ENCODE results near the gene TMEM144.
"Not testable (repeated sequence)": the region's sequence is repeated elsewhere in the genome, so short reads cannot be mapped to it uniquely, and the experiment has no call there.

TMEM144 gene

DNA sequence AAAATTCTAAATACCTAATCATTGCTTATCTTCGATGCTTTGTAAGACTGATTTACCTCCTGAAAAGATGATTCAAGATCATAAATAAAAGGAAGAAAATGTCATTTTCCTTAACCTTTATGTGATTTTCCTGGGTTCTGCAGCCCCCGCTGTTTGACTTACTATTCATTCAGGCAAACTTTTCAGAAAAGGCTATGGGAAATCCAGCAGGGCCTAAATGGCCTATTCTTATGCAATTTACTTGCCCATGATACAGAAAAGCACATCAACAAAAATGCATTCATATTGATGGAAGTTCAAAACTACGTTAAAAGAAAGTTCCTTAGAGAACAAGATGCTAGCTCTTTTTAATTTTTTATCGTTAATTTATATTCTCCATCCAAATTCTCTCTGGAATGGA, 51.2 kb downstream of the TMEM144 start:
- Histone ChIP-seq H3K4me1 (ENCODE audit: control insufficient read depth, insufficient read depth, low read length, unreplicated experiment) (peaks cover 10% of the 10 kb centered on the region), H3K36me3 (ENCODE audit: insufficient read depth, low read length) (no peaks in the 10 kb centered on the region), H2AFZ (ENCODE audit: low read length, unreplicated experiment) (no peak overlapping the region), H3K4me3 (ENCODE audit: low read depth, low read length) (no peak overlapping the region), H3K27ac (ENCODE audit: low read depth, low read length) (no peak overlapping the region), H3K27me3 (ENCODE audit: insufficient read depth, low read length) (no peaks in the 10 kb centered on the region), H3K79me2 (ENCODE audit: control insufficient read depth, insufficient read depth, low read length, unreplicated experiment) (no peaks in the 10 kb centered on the region)

- Histone ChIP-seq H3K27me3 (ENCODE audit: insufficient read depth, low read length) (no peaks in the 10 kb centered on the region), H3K36me3 (ENCODE audit: insufficient read depth, low read length) (no peaks in the 10 kb centered on the region), H3K79me2 (ENCODE audit: control insufficient read depth, insufficient read depth, low read length, unreplicated experiment) (no peaks in the 10 kb centered on the region), H3K27ac (ENCODE audit: low read depth, low read length) (no peak overlapping the region), H2AFZ (ENCODE audit: low read length, unreplicated experiment) (no peak overlapping the region), H3K4me3 (ENCODE audit: low read depth, low read length) (no peak overlapping the region), H3K4me1 (ENCODE audit: control insufficient read depth, insufficient read depth, low read length, unreplicated experiment) (no peaks in the 10 kb centered on the region)
These were observed 58.3 kb downstream of the TMEM144 start for GRCh38 chr4:158268553-158268952.

DNA sequence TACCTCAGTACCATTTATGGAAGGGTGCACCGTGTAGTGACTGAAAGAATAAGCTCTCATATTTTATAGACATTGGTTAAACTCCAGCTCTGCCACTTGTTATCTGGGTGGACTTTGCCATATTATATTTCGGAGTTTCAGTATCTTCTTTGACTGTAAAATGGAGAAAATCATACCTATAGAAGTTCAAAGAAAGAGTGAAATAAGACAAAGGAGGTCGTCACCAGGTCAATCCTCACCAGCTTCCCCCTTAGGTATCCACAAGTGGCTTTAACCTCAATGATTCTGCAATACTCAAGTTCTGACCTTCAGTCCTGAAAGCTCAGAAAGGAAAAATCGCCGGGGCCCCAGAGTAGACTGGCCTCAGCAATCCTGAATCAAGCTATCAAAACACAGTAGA, 64.3 kb downstream of the TMEM144 start:
- no peaks in the 10 kb centered on the region for H3K79me2 ChIP-seq (ENCODE audit: control insufficient read depth, insufficient read depth, low read length, unreplicated experiment)

GRCh38 chr4:158277558-158277957, 67.3 kb downstream of the TMEM144 start:
- no peak overlapping the region for H3K4me3 ChIP-seq (ENCODE audit: low read depth, low read length)
- H3K4me1 ChIP-seq (ENCODE audit: control insufficient read depth, insufficient read depth, low read length, unreplicated experiment) = no peaks in the 10 kb centered on the region
- H3K27ac ChIP-seq (ENCODE audit: low read depth, low read length) = no peak overlapping the region
- no peak overlapping the region for H2AFZ ChIP-seq (ENCODE audit: low read length, unreplicated experiment)
- no peaks in the 10 kb centered on the region for H3K27me3 ChIP-seq (ENCODE audit: insufficient read depth, low read length)
- H3K79me2 ChIP-seq (ENCODE audit: control insufficient read depth, insufficient read depth, low read length, unreplicated experiment) = no peaks in the 10 kb centered on the region
- H3K36me3 ChIP-seq (ENCODE audit: insufficient read depth, low read length) = no peaks in the 10 kb centered on the region

More for the DNA sequence above, 64.3 kb downstream of the TMEM144 start:
- Histone ChIP-seq H3K4me3 (ENCODE audit: low read depth, low read length) (no peak overlapping the region), H3K27ac (ENCODE audit: low read depth, low read length) (no peak overlapping the region), H3K4me1 (ENCODE audit: control insufficient read depth, insufficient read depth, low read length, unreplicated experiment) (no peaks in the 10 kb centered on the region), H2AFZ (ENCODE audit: low read length, unreplicated experiment) (no peak overlapping the region), H3K27me3 (ENCODE audit: insufficient read depth, low read length) (no peaks in the 10 kb centered on the region), H3K36me3 (ENCODE audit: insufficient read depth, low read length) (no peaks in the 10 kb centered on the region)

- H3K79me2 ChIP-seq (ENCODE audit: control insufficient read depth, insufficient read depth, low read length, unreplicated experiment); H3K4me3 ChIP-seq (ENCODE audit: low read depth, low read length); H3K36me3 ChIP-seq (ENCODE audit: insufficient read depth, low read length); H2AFZ ChIP-seq (ENCODE audit: low read length, unreplicated experiment); H3K27me3 ChIP-seq (ENCODE audit: insufficient read depth, low read length); H3K4me1 ChIP-seq (ENCODE audit: control insufficient read depth, insufficient read depth, low read length, unreplicated experiment); H3K27ac ChIP-seq (ENCODE audit: low read depth, low read length): not testable (repeated sequence)
These were observed 68.8 kb downstream of the TMEM144 start for GRCh38 chr4:158279052-158279451.

DNA sequence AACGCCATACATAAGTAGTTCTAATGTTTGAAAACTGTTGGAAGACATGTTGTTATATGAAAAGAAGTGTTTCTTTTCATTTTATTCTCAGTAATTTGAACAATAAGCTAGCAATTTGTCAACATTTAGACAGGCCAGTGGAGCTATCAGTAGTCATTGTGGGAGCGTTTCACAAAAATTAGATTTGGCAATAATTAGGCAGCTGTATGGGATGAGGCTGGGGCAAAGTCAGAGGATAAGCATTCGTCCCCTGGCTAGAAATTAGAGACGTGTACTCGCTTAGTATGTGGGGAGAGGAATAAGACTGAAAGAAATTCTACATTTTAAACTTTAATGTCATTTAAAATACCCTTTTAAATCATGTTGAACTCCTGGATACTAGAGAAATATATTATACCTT, 70.6 kb downstream of the TMEM144 start:
- no peak overlapping the region for H3K27ac ChIP-seq (ENCODE audit: low read depth, low read length)
- H3K27me3 ChIP-seq (ENCODE audit: insufficient read depth, low read length) = no peaks in the 10 kb centered on the region
- no peak overlapping the region for H2AFZ ChIP-seq (ENCODE audit: low read length, unreplicated experiment)
- H3K4me3 ChIP-seq (ENCODE audit: low read depth, low read length) = no peak overlapping the region
- no peaks in the 10 kb centered on the region for H3K79me2 ChIP-seq (ENCODE audit: control insufficient read depth, insufficient read depth, low read length, unreplicated experiment)
- no peaks in the 10 kb centered on the region for H3K36me3 ChIP-seq (ENCODE audit: insufficient read depth, low read length)
- no peaks in the 10 kb centered on the region for H3K4me1 ChIP-seq (ENCODE audit: control insufficient read depth, insufficient read depth, low read length, unreplicated experiment)

DNA sequence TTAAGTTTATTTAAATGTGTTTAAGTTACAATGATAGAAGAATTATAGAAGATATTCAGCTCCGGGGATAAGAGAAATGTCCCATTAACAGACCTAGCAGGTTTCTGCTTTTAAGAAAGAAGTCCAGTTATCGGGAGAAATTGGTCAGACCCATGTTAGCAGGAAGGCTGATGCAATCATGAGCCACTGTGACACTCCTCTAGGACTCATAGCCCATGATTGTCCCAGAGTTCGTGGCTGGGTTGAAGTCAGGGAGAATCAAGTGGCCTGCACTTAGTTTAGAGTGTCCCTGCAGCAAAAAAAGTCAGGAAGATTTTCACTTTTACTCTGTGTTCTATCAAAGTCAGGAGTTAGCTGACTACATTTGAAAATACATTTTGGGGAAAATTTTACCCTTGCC, 72.0 kb downstream of the TMEM144 start:
- H3K27ac ChIP-seq (ENCODE audit: low read depth, low read length) = no peak overlapping the region
- H3K79me2 ChIP-seq (ENCODE audit: control insufficient read depth, insufficient read depth, low read length, unreplicated experiment) = no peaks in the 10 kb centered on the region
- H3K4me3 ChIP-seq (ENCODE audit: low read depth, low read length) = no peak overlapping the region
- H3K36me3 ChIP-seq (ENCODE audit: insufficient read depth, low read length) = no peaks in the 10 kb centered on the region
- no peaks in the 10 kb centered on the region for H3K27me3 ChIP-seq (ENCODE audit: insufficient read depth, low read length)
- peak overlapping the region; percentile 78 for H2AFZ ChIP-seq (ENCODE audit: low read length, unreplicated experiment)
- H3K4me1 ChIP-seq (ENCODE audit: control insufficient read depth, insufficient read depth, low read length, unreplicated experiment) = no peaks in the 10 kb centered on the region

DNA sequence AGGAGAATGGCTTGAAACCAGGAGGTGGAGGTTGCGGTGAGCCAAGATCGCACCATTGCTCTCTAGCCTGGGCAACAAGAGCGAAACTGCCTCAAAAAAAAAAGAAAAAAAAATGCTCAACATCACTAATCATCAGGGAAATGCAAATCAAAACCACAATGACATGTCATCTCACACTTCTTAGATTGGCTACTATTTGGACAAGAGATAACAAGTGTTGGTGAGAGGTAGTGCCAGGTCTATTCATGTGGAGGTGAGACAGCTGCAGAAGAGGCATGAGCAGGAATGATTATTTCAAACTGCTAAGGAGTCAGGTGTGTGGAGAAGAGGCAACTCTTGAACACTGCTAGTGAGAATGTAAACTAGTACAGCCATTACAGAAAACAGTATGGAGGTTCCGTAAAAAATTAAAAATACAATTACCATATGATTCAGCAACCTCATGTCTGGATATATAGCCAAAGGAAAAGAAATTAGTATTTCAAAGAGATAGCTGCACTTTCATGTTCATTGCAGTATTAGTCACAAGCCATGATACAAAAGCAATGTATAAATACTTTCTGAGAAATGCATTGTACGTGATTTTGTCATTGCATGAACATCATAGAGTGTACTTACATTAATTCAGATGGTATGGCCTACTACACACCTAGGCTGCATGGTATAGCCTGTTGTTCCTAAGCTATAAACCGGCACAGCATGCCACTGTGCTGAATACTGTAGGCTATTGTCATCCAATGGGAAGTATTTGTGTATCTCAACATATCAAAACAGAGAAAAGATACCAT, 75.3 kb downstream of the TMEM144 start:
- Histone ChIP-seq H2AFZ (ENCODE audit: low read length, unreplicated experiment) (no peak overlapping the region), H3K4me3 (ENCODE audit: low read depth, low read length) (no peak overlapping the region), H3K4me1 (ENCODE audit: control insufficient read depth, insufficient read depth, low read length, unreplicated experiment) (no peaks in the 10 kb centered on the region), H3K27me3 (ENCODE audit: insufficient read depth, low read length) (no peaks in the 10 kb centered on the region), H3K36me3 (ENCODE audit: insufficient read depth, low read length) (no peaks in the 10 kb centered on the region), H3K27ac (ENCODE audit: low read depth, low read length) (no peak overlapping the region), H3K79me2 (ENCODE audit: control insufficient read depth, insufficient read depth, low read length, unreplicated experiment) (no peaks in the 10 kb centered on the region)

GRCh38 chr4:158290912-158291311, 80.6 kb downstream of the TMEM144 start:
- no peaks in the 10 kb centered on the region for H3K36me3 ChIP-seq (ENCODE audit: insufficient read depth, low read length)
- no peaks in the 10 kb centered on the region for H3K4me1 ChIP-seq (ENCODE audit: control insufficient read depth, insufficient read depth, low read length, unreplicated experiment)
- no peaks in the 10 kb centered on the region for H3K79me2 ChIP-seq (ENCODE audit: control insufficient read depth, insufficient read depth, low read length, unreplicated experiment)
- H3K27ac ChIP-seq (ENCODE audit: low read depth, low read length) = no peak overlapping the region
- H3K27me3 ChIP-seq (ENCODE audit: insufficient read depth, low read length) = no peaks in the 10 kb centered on the region
- H3K4me3 ChIP-seq (ENCODE audit: low read depth, low read length) = no peak overlapping the region
- no peak overlapping the region for H2AFZ ChIP-seq (ENCODE audit: low read length, unreplicated experiment)

DNA sequence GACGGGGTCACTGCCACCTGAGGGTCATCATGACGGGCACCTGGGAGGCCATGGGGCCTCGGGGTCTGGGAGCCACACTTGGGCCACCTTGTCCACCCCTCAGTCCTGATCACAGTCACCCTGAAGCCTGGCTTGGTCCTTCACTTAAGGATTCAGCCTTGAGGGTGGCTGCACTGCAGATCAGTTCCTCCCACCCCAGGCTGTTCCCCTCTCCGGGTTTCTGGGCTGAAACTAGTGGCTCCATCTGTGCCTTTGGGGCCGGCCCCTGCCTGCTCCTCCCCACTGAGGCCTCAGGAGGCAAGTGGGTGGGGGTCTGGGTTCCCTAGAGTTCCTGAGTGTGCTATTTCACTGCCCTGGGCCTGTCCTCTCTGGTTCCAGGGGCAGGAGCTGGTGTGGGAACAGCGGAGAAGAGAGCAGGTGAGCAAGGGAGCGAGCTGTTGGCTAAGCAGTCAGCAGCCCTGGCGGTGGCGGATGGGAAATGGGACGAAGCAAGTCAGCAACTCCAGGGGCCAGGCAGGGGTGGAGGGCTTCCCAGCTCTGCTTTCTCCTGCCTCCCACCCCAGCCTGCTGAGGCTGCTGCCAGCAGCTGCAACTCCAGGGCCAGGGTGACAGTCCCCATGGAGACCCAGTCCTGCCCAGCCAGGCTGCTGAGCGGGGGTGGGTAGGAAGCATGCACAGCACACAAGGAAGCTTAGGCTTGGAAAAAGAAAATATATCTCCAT, 81.2 kb downstream of the TMEM144 start:
- Histone ChIP-seq H3K27ac (ENCODE audit: low read depth, low read length) (no peak overlapping the region), H3K4me3 (ENCODE audit: low read depth, low read length) (no peak overlapping the region), H2AFZ (ENCODE audit: low read length, unreplicated experiment) (no peak overlapping the region), H3K79me2 (ENCODE audit: control insufficient read depth, insufficient read depth, low read length, unreplicated experiment) (no peaks in the 10 kb centered on the region), H3K36me3 (ENCODE audit: insufficient read depth, low read length) (no peaks in the 10 kb centered on the region), H3K27me3 (ENCODE audit: insufficient read depth, low read length) (no peaks in the 10 kb centered on the region), H3K4me1 (ENCODE audit: control insufficient read depth, insufficient read depth, low read length, unreplicated experiment) (no peaks in the 10 kb centered on the region)

- H3K27me3 ChIP-seq (ENCODE audit: insufficient read depth, low read length) = no peaks in the 10 kb centered on the region
- H2AFZ ChIP-seq (ENCODE audit: low read length, unreplicated experiment) = no peak overlapping the region
- H3K36me3 ChIP-seq (ENCODE audit: insufficient read depth, low read length) = no peaks in the 10 kb centered on the region
- no peaks in the 10 kb centered on the region for H3K4me1 ChIP-seq (ENCODE audit: control insufficient read depth, insufficient read depth, low read length, unreplicated experiment)
- no peak overlapping the region for H3K27ac ChIP-seq (ENCODE audit: low read depth, low read length)
- no peak overlapping the region for H3K4me3 ChIP-seq (ENCODE audit: low read depth, low read length)
- no peaks in the 10 kb centered on the region for H3K79me2 ChIP-seq (ENCODE audit: control insufficient read depth, insufficient read depth, low read length, unreplicated experiment)
These were observed 81.9 kb downstream of the TMEM144 start for GRCh38 chr4:158292156-158292555.
